ENCODE results near the gene D2HGDH.
"Not testable (repeated sequence)": the region's sequence is repeated elsewhere in the genome, so short reads cannot be mapped to it uniquely, and the experiment has no call there.

Gene D2HGDH

GRCh38 chr2:241738040-241738686, 3.7 kb downstream of the D2HGDH start:
- no peak for DNase-seq (ENCODE audit: extremely low spot score)
- no peak for TF ChIP-seq ELF4 (IDR thresholded peaks at IDR 0.05)
- no peak for TF ChIP-seq TARDBP (IDR thresholded peaks at IDR 0.05)
- TF ChIP-seq SUZ12 (IDR thresholded peaks at IDR 0.05), result no peak
- TF ChIP-seq ZNF384 (IDR thresholded peaks at IDR 0.05), result no peak
- TF ChIP-seq PKNOX1 (IDR thresholded peaks at IDR 0.05), result no peak
- no peak for TF ChIP-seq HDGF (IDR thresholded peaks at IDR 0.05; ENCODE audit: borderline replicate concordance)
- no peak for TF ChIP-seq SP1 (IDR thresholded peaks at IDR 0.05)
- POLR2A ChIA-PET, result no interaction called here
- CTCF ChIA-PET, result no interaction called here

- ChIA-PET POLR2A (interaction anchor here (1.0 kb wide), 1 partner anchor 8 kb away, joined by 3 read pairs; no protein-coding TSS in a partner anchor), CTCF (no interaction called here)
- TF ChIP-seq BHLHE40 (IDR thresholded peaks at IDR 0.05; ENCODE audit: borderline replicate concordance) (no peak), TARDBP (IDR thresholded peaks at IDR 0.05) (no peak), PKNOX1 (IDR thresholded peaks at IDR 0.05) (no peak), FOXM1 (IDR thresholded peaks at IDR 0.05; ENCODE audit: borderline replicate concordance) (no peak), NFRKB (IDR thresholded peaks at IDR 0.05) (no peak), FOXA1 (IDR thresholded peaks at IDR 0.05) (no peak), L3MBTL2 (conservative IDR thresholded peaks at IDR 0.05) (no peak), ARNT (IDR thresholded peaks at IDR 0.05) (no peak), LEF1 (IDR thresholded peaks at IDR 0.05; ENCODE audit: borderline replicate concordance) (no peak), CTBP1 (IDR thresholded peaks at IDR 0.05; ENCODE audit: borderline replicate concordance) (no peak), HDGF (IDR thresholded peaks at IDR 0.05; ENCODE audit: borderline replicate concordance) (no peak), ELF4 (IDR thresholded peaks at IDR 0.05) (no peak), SP1 (IDR thresholded peaks at IDR 0.05) (no peak), FOXK2 (IDR thresholded peaks at IDR 0.05) (no peak)
- DNase-seq (ENCODE audit: extremely low spot score), result no peak
Observed at GRCh38 chr2:241739177-241739576, 4.7 kb downstream of the D2HGDH start.

GRCh38 chr2:241739651-241740050, 5.2 kb downstream of the D2HGDH start:
- POLR2A ChIA-PET, result interaction anchor here (1.0 kb wide), 1 partner anchor 8 kb away, joined by 3 read pairs; no protein-coding TSS in a partner anchor

GRCh38 chr2:241741016-241741415, 6.6 kb downstream of the D2HGDH start:
- TF ChIP-seq FOXM1 (IDR thresholded peaks at IDR 0.05; ENCODE audit: borderline replicate concordance) (no peak), LEF1 (IDR thresholded peaks at IDR 0.05; ENCODE audit: borderline replicate concordance) (no peak), CTBP1 (IDR thresholded peaks at IDR 0.05; ENCODE audit: borderline replicate concordance) (no peak), SUZ12 (IDR thresholded peaks at IDR 0.05) (no peak), NFRKB (IDR thresholded peaks at IDR 0.05) (no peak), FOXK2 (IDR thresholded peaks at IDR 0.05) (no peak), BHLHE40 (IDR thresholded peaks at IDR 0.05; ENCODE audit: borderline replicate concordance) (no peak), L3MBTL2 (conservative IDR thresholded peaks at IDR 0.05) (no peak), SP1 (IDR thresholded peaks at IDR 0.05) (no peak), FOXA1 (IDR thresholded peaks at IDR 0.05) (no peak), ARNT (IDR thresholded peaks at IDR 0.05) (no peak), ZNF384 (IDR thresholded peaks at IDR 0.05) (no peak), PKNOX1 (IDR thresholded peaks at IDR 0.05) (no peak), HDGF (IDR thresholded peaks at IDR 0.05; ENCODE audit: borderline replicate concordance) (no peak), ELF4 (IDR thresholded peaks at IDR 0.05) (no peak), TARDBP (IDR thresholded peaks at IDR 0.05) (no peak)
- ChIA-PET POLR2A (no interaction called here), CTCF (no interaction called here)
- no peak for DNase-seq (ENCODE audit: extremely low spot score)

More at GRCh38 chr2:241739651-241740050, 5.2 kb downstream of the D2HGDH start:
- DNase-seq (ENCODE audit: extremely low spot score), result no peak
- TF ChIP-seq PKNOX1 (IDR thresholded peaks at IDR 0.05) (no peak), HDGF (IDR thresholded peaks at IDR 0.05; ENCODE audit: borderline replicate concordance) (no peak), TARDBP (IDR thresholded peaks at IDR 0.05) (no peak), ELF4 (IDR thresholded peaks at IDR 0.05) (no peak), CTBP1 (IDR thresholded peaks at IDR 0.05; ENCODE audit: borderline replicate concordance) (no peak), L3MBTL2 (conservative IDR thresholded peaks at IDR 0.05) (no peak), SP1 (IDR thresholded peaks at IDR 0.05) (no peak), ARNT (IDR thresholded peaks at IDR 0.05) (no peak), SUZ12 (IDR thresholded peaks at IDR 0.05) (no peak)
- CTCF ChIA-PET, result no interaction called here

- DNase-seq (ENCODE audit: extremely low spot score), result no peak
- ChIA-PET POLR2A (no interaction called here), CTCF (no interaction called here)
- no peak for TF ChIP-seq TARDBP (IDR thresholded peaks at IDR 0.05)
Observed at GRCh38 chr2:241742320-241742939, 8.0 kb downstream of the D2HGDH start.

- CTCF ChIA-PET; DNase-seq (ENCODE audit: extremely low spot score); POLR2A ChIA-PET: not testable (repeated sequence)
Observed at GRCh38 chr2:241743008-241743407, 8.6 kb downstream of the D2HGDH start.
